ENCODE measurements around the gene RNF144B.

- TF ChIP-seq CTCF (IDR thresholded peaks at IDR 0.05) (no peak), POLR2A (IDR thresholded peaks at IDR 0.05) (no peak)
Measured at GRCh38 chr6:18493925-18494324, 106.8 kb downstream of the RNF144B start.

All from gastroesophageal sphincter (tissue), 3 donors.